WI38 (cell line): ENCODE results near the gene SLC7A14.

ENCODE experiments used
- H3K4me3 ChIP-seq: 2 replicates; pipeline ENCODE4 v1.5.1; 2011; ENCODE audit warnings: low read depth, mild to moderate bottlenecking, control low read depth, low read length
- TF ChIP-seq, protein P1 (sequence below): IDR thresholded peaks from 2 replicates; pipeline ENCODE4 v1.5.1; 2012; ENCODE audit warnings: low read depth, mild to moderate bottlenecking, control low read depth, low read length

SLC7A14 gene

DNA sequence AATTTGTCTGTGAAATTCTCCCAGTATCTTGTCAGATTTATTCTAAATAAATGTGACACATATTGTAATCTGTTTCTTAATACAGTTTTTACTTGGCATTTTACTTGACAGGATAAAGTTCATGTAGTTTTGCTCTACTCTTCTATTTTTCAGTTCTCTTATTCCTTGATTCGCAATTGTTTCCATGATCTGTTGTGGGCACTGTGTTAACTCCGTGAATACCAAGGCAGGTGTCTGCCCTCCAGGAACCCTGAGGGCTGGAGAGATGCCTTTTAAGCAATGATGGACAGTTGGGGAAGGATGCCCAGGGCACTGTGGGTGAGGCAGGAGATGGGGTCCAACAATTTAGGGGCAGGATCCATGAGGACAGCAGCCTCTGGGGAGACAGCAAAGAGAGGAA lies 164.1 kb downstream of the SLC7A14 start:
- H3K4me3 ChIP-seq, result no peak overlapping the region
- TF ChIP-seq, protein P1, sequence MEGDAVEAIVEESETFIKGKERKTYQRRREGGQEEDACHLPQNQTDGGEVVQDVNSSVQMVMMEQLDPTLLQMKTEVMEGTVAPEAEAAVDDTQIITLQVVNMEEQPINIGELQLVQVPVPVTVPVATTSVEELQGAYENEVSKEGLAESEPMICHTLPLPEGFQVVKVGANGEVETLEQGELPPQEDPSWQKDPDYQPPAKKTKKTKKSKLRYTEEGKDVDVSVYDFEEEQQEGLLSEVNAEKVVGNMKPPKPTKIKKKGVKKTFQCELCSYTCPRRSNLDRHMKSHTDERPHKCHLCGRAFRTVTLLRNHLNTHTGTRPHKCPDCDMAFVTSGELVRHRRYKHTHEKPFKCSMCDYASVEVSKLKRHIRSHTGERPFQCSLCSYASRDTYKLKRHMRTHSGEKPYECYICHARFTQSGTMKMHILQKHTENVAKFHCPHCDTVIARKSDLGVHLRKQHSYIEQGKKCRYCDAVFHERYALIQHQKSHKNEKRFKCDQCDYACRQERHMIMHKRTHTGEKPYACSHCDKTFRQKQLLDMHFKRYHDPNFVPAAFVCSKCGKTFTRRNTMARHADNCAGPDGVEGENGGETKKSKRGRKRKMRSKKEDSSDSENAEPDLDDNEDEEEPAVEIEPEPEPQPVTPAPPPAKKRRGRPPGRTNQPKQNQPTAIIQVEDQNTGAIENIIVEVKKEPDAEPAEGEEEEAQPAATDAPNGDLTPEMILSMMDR, result no peak

DNA sequence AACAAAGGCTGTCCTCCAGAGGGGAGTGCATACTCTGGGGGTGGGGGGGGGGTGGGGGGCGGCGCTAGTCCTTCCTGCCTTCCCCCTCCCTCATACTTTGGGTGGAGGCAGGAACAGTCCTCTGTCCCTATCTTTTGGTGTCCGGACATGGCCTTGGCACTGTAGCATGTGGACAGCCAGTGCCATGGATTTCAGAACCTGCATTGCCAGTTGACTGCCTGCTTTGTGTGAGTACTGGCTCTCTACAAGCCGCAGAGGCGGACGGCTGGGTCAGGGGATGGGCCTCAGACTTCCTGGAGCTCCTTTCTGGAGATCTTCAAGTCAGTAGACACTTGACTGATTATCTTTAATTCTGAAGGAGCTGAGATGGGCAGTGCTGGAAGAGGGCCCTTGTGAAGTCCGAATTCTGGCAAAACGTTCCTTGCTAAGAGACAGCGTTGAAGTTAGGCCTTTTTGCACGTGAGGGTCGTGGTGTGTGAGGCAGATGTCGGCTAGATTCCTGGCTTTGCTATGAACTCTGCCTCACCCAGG lies 164.7 kb downstream of the SLC7A14 start:
- peak overlapping the region; percentile 30; the same call in 1 of the 2 replicates for H3K4me3 ChIP-seq
- TF ChIP-seq, protein P1, result no peak

GRCh38 chr3:170420307-170420821 lies 165.5 kb downstream of the SLC7A14 start:
- TF ChIP-seq, protein P1, result no peak
- H3K4me3 ChIP-seq, result peak overlapping the region; percentile 61

GRCh38 chr3:170419557-170420087 lies 166.3 kb downstream of the SLC7A14 start:
- TF ChIP-seq, protein P1, result no peak
- peak overlapping the region; percentile 61 for H3K4me3 ChIP-seq

GRCh38 chr3:170418422-170419398 lies 167.2 kb downstream of the SLC7A14 start, which contains the start of gene CLDN11:
Gene CLDN11, plus strand, starts transcription at chr3:170418868. Its CDS starts 199 bp downstream, at chr3:170419067.
- H3K4me3 ChIP-seq, result peak within 1 kb of the TSS; percentile 61
- TF ChIP-seq, protein P1, result no peak

GRCh38 chr3:170417090-170417489 lies 168.8 kb downstream of the SLC7A14 start:
- TF ChIP-seq, protein P1, result no peak
- H3K4me3 ChIP-seq, result no peak overlapping the region
